ENCODE data around the gene SIAH3.

DNA sequence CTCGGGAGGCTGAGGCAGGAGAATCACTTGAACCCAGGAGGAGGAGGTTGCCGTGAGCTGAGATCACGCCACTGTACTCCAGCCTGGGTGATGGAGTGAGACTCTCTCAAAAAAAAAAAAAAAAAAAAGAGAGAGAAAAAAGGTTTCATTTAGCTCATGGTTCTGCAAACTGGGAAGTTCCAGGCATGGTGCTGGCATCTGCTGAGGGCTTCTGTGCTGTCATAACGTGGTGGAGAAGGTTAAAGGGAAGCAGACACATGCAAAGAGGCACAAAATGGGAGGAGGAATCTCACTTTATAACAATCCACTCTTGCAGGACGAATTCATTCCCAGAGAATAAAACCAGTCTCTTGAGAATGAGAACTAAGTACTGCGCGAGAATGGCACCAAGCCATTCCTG, 34.9 kb upstream of the SIAH3 start:
- TF ChIP-seq FOXP2 (optimal IDR thresholded peaks at IDR 0.05; ENCODE audit: borderline replicate concordance, extremely low read depth, extremely low read length, insufficient read depth) (no peak), TAF1 (IDR thresholded peaks at IDR 0.05; ENCODE audit: borderline replicate concordance, insufficient read depth, low read length) (no peak), SIN3A (IDR thresholded peaks at IDR 0.05; ENCODE audit: borderline replicate concordance, insufficient read depth, low read length) (no peak)
